GM13977 (cell line): Measurements from ENCODE around the gene A4GNT.
"Not testable (repeated sequence)": the region's sequence is repeated elsewhere in the genome, so short reads cannot be mapped to it uniquely, and the experiment has no call there.

Source experiments
- DNase-seq: peaks from one replicate; pipeline ENCODE4 v3.0.0; 2012; ENCODE audit warnings: low spot score
- in situ Hi-C: fragments of 300-500 bp; cut with MboI; formaldehyde crosslinking; loops from one replicate; pipeline ENCODE4 v1.12.0; 2022; ENCODE audit warnings: low sequenced_read_pairs, low pct_unique_long_range_greater_than_20kb, mixed read lengths, inconsistent platforms; ENCODE audit not compliant: unreplicated experiment
- TF ChIP-seq, protein P1 (sequence below): IDR thresholded peaks from 2 replicates; pipeline ENCODE4 v1.5.1; 2012; ENCODE audit warnings: mild to moderate bottlenecking, control low read depth; ENCODE audit not compliant: insufficient read depth; ENCODE audit errors: extremely low read depth, missing control alignments

Gene A4GNT

DNA sequence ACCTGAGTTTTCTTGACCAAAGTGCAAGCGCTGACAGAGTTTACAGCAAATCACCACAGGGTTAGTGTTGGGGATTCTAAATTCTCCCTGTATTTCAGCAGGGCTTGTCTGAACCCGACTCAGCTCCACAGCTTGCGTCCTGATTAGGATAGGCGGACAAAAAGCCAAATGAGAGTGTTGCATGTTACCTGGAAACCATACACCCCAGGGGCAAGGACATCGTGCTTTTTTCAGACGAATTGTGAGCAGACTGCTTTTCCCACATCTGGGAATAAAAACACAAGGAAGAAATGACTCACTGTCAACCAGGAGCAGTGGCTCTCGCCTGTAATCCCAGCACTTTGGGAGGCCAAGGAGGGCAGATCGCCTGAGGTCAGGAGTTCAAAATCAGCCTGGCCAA, 19.8 kb downstream of the A4GNT start:
- in situ Hi-C loops = no loop called here
- TF ChIP-seq, protein P1, sequence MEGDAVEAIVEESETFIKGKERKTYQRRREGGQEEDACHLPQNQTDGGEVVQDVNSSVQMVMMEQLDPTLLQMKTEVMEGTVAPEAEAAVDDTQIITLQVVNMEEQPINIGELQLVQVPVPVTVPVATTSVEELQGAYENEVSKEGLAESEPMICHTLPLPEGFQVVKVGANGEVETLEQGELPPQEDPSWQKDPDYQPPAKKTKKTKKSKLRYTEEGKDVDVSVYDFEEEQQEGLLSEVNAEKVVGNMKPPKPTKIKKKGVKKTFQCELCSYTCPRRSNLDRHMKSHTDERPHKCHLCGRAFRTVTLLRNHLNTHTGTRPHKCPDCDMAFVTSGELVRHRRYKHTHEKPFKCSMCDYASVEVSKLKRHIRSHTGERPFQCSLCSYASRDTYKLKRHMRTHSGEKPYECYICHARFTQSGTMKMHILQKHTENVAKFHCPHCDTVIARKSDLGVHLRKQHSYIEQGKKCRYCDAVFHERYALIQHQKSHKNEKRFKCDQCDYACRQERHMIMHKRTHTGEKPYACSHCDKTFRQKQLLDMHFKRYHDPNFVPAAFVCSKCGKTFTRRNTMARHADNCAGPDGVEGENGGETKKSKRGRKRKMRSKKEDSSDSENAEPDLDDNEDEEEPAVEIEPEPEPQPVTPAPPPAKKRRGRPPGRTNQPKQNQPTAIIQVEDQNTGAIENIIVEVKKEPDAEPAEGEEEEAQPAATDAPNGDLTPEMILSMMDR = no peak
- no peak for DNase-seq

DNA sequence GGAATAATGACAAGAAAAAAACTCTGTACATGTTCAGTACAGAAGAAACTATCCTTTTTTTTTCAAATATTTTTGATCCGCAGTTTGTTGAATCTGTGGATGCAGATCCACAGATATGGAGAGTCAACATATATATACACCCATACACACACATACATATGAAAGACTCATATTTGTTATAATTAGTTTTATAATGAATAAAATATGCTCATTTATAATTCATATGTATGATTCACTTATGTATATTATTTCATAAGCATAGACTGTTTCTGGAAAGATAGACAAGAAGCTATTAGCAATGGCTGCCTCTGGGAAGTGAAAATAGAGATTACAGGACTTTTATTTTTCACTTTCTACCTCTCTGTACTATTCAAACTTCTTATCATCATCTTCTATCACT, 26.6 kb downstream of the A4GNT start:
- TF ChIP-seq, protein P1 = no peak
- DNase-seq = no peak
- in situ Hi-C loops = no loop called here

DNA sequence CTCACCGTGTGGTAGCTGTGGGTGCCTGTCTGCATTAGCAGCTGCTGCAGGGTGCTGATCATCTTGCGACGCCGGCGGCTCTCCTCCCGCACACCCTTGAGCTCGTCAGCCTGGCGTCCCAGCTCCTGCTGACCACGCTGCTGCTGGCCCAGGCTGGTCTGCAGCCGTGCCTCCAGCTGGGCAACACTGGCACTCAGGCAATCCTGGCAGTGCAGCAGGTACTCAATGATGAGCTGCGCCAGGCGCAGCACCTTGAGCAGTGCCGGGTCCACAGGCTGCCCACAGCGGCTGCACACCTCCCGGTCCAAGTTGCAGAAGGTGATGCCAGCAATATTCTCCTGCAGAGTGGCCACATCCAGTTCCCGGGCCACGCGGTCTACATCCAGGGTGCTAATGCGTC, 28.7 kb downstream of the A4GNT start:
- no peak for DNase-seq
- TF ChIP-seq, protein P1 = no peak
- in situ Hi-C loops = no loop called here

DNA sequence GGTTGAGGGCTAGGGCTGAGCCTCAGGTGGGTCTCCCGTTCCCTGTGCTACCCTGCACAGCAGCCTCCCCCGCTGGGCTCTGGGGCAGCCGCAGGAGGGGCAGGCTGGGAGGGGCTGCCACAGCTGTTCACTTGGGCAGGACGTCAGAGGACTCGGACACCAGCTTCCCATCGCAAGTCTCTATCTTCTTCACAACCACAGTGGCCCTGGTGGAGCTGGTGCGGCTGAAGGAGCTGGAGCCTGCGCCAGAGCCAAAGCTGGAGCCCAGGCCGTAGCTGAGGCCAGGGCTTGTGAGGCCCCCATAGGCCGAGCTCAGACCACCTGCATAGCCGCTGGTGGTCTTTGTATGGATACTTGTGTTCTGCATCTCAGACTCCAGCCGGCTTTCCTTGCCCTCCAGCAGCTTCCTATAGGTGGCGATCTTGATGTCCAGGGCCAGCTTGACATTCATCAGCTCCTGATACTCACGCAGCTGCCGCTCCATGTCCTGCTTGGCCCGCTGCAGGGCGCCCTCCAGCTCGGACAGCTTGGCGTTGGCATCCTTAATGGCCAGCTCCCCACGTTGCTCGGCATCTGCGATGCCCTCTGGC, 30.7 kb downstream of the A4GNT start:
- DNase-seq, in situ Hi-C loops: not testable (repeated sequence)

DNA sequence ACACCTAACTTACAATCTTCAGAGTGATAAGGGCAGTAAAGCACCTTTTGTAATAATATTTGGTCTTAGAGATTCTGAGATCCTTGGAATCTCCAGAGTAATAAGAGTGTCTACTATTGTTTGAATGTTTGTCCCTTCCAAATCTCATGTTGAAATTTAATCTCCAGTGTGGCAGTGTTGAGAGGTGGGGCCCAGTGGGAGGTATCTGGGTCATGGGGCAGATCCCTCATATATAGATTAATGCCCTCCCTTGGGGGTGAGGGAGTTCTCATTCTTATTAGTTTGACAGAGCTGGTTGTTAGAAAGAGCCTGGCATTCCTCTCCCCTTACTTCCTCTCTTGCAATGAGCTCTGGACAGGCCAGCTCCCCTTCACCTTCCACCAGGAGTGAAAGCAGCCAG, 32.8 kb downstream of the A4GNT start:
- DNase-seq = no peak
- TF ChIP-seq, protein P1 = no peak
- in situ Hi-C loops = no loop called here

DNA sequence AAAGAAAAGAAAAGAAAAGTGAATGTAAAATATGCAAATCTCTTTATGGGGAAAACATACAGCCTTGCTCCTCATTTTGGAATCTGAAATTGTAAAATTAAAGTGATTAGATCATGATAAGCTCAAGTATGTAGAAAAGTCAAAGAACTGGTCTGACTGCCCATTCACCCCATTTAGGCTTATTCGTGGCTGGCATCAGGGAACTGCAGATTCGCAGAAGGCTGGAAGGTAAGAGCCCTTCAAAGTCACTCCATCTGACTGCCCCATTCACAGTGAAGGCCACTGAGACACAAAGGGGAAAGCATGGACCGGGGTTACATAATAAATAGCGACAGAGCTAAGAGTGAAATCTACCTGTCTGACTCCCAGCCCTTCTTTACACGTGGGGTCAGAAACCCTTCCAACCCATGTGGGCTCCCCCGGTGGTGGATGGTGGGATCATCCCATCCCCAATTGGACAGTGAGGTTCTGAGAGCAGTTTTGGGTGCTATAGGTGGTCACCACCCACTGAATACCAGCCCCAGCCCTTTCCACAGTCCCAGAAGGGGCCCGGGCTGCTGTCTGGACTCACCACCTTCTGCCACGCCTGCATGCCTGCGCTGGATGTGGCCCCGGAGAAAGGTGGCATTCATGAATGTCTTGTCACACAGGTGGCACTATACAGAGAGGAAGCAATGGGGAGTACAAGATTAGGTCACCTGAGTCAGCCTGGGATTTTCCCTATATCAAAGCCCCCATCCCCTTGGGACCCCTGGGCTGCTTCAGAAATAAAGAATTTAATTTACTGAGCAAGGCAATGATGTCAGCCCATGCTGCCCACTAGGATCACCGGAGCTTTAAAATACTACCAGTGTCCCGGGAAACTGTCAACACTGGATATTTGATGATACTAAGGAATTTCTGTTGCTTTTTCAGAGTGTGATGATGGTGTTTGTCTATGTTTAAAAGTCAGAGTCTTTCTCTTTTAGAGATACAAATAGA, 34.7 kb downstream of the A4GNT start:
- DNase-seq = peak; percentile 37
- TF ChIP-seq, protein P1 = peak; percentile 32
- in situ Hi-C loops = no loop called here

DNA sequence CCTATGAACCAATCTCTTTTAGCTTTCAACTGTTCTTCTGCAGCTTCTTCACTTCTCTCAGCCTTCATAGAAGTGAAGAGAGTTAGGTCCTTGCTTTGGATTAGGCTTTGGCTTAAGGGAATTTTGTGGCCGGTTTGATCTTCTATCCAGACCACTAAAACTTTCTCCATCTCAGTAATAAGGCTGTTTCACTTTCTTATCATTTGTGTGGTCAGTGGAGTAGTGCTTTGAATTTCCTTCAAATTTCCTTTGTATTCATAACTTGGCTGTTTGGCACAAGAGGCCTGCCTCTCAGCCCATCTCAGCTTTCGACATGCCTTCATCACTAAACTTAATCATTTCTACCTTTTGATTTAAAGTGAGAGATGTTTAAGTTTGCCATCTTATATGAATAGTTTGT, 38.5 kb downstream of the A4GNT start:
- TF ChIP-seq, protein P1 = no peak
- no peak for DNase-seq

More for the DNA sequence above, 38.5 kb downstream of the A4GNT start:
- in situ Hi-C loops = no loop called here
